Measurements from ENCODE around the gene HBQ1. TPM values are rescaled to one million over a fixed set of nuclear protein-coding genes. Genes with fewer than 3 reads are reported as not detected.

Gene HBQ1
- total RNA-seq, 1 experiment from 2014 or later, result 7.0 TPM

- no peak overlapping the region for H3K4me3 ChIP-seq (ENCODE audit: low read depth, low read length)
- H3K36me3 Mint-ChIP-seq (ENCODE audit: insufficient read depth, unreplicated experiment), result peaks cover 81% of the 10 kb centered on the region
- H3K4me3 Mint-ChIP-seq (ENCODE audit: unreplicated experiment), result no peak overlapping the region
- H3K4me1 Mint-ChIP-seq (ENCODE audit: low read depth, unreplicated experiment), result no peaks in the 10 kb centered on the region
- peaks cover 5% of the 10 kb centered on the region; the same call in 1 of the 2 replicates for H3K36me3 ChIP-seq (ENCODE audit: control insufficient read depth, insufficient read depth, low read length)
- no TSS peak for BruUV-seq (replicated peaks)
- no peak for DNase-seq
- no peaks in the 10 kb centered on the region for H3K27me3 Mint-ChIP-seq (ENCODE audit: insufficient read depth, unreplicated experiment)
- ChIA-PET CTCF (no interaction called here), POLR2A (no interaction called here)
- no peaks in the 10 kb centered on the region for H3K27me3 ChIP-seq (replicated peaks; ENCODE audit: control insufficient read depth, insufficient read depth, low read length)
- TF ChIP-seq CTCF (IDR thresholded peaks at IDR 0.05; ENCODE audit: insufficient read depth in 1 of 2, low read depth in 1 of 2, low read length in 1 of 2, severe bottlenecking in 1 of 2, unreplicated experiment in 1 of 2), result no peak
- H3K9me3 Mint-ChIP-seq (ENCODE audit: unreplicated experiment), result no peaks in the 10 kb centered on the region
- H3K27ac Mint-ChIP-seq (ENCODE audit: unreplicated experiment), result no peak overlapping the region
- no peaks in the 10 kb centered on the region for H3K9me3 ChIP-seq
- intact Hi-C loops (cut with micrococcal nuclease; ENCODE audit: unreplicated experiment), result no loop called here
- H3K4me1 ChIP-seq, result no peaks in the 10 kb centered on the region
Observed at GRCh38 chr16:187330-187729, 7.1 kb downstream of the HBQ1 start.

- H3K27ac Mint-ChIP-seq (ENCODE audit: unreplicated experiment), result no peak overlapping the region
- TF ChIP-seq CTCF (IDR thresholded peaks at IDR 0.05; ENCODE audit: insufficient read depth in 1 of 2, low read depth in 1 of 2, low read length in 1 of 2, severe bottlenecking in 1 of 2, unreplicated experiment in 1 of 2), result peak in 1 of 2 experiments; percentile 9
- H3K36me3 ChIP-seq (ENCODE audit: control insufficient read depth, insufficient read depth, low read length), result peaks cover 7% of the 10 kb centered on the region
- DNase-seq, result no peak
- no peaks in the 10 kb centered on the region for H3K9me3 ChIP-seq
- BruUV-seq (replicated peaks), result no TSS peak
- H3K27me3 Mint-ChIP-seq (ENCODE audit: insufficient read depth, unreplicated experiment), result no peaks in the 10 kb centered on the region
- H3K27me3 ChIP-seq (replicated peaks; ENCODE audit: control insufficient read depth, insufficient read depth, low read length), result no peaks in the 10 kb centered on the region
- H3K36me3 Mint-ChIP-seq (ENCODE audit: insufficient read depth, unreplicated experiment), result peaks cover 91% of the 10 kb centered on the region
- H3K4me1 ChIP-seq, result no peaks in the 10 kb centered on the region
- H3K4me1 Mint-ChIP-seq (ENCODE audit: low read depth, unreplicated experiment), result no peaks in the 10 kb centered on the region
- no peak overlapping the region for H3K4me3 Mint-ChIP-seq (ENCODE audit: unreplicated experiment)
- intact Hi-C loops (cut with micrococcal nuclease; ENCODE audit: unreplicated experiment), result no loop called here
- no peak overlapping the region for H3K4me3 ChIP-seq (ENCODE audit: low read depth, low read length)
- no peaks in the 10 kb centered on the region for H3K9me3 Mint-ChIP-seq (ENCODE audit: unreplicated experiment)
- ChIA-PET CTCF (interaction anchor here (1.0 kb wide), 1 partner anchor 8 kb away, joined by 3 read pairs; the partner anchor contains the start of gene HBQ1), POLR2A (no interaction called here)
Observed at GRCh38 chr16:188674-189073, 8.4 kb downstream of the HBQ1 start.

GRCh38 chr16:189604-190186, 9.4 kb downstream of the HBQ1 start:
- TF ChIP-seq CTCF (IDR thresholded peaks at IDR 0.05; ENCODE audit: insufficient read depth in 1 of 2, low read depth in 1 of 2, low read length in 1 of 2, severe bottlenecking in 1 of 2, unreplicated experiment in 1 of 2), result no peak
- no peaks in the 10 kb centered on the region for H3K9me3 ChIP-seq
- peaks cover 91% of the 10 kb centered on the region for H3K36me3 Mint-ChIP-seq (ENCODE audit: insufficient read depth, unreplicated experiment)
- no peak overlapping the region for H3K4me3 ChIP-seq (ENCODE audit: low read depth, low read length)
- no peaks in the 10 kb centered on the region for H3K27me3 ChIP-seq (replicated peaks; ENCODE audit: control insufficient read depth, insufficient read depth, low read length)
- POLR2A ChIA-PET, result no interaction called here
- DNase-seq, result no peak
- peaks cover 7% of the 10 kb centered on the region for H3K36me3 ChIP-seq (ENCODE audit: control insufficient read depth, insufficient read depth, low read length)
- CTCF ChIA-PET, result no interaction called here
- BruUV-seq (replicated peaks), result no TSS peak
- H3K27me3 Mint-ChIP-seq (ENCODE audit: insufficient read depth, unreplicated experiment), result no peaks in the 10 kb centered on the region
- no peaks in the 10 kb centered on the region for H3K4me1 Mint-ChIP-seq (ENCODE audit: low read depth, unreplicated experiment)
- intact Hi-C loops (cut with micrococcal nuclease; ENCODE audit: unreplicated experiment), result no loop called here
- no peak overlapping the region for H3K27ac Mint-ChIP-seq (ENCODE audit: unreplicated experiment)
- H3K4me1 ChIP-seq, result no peaks in the 10 kb centered on the region
- no peak overlapping the region for H3K4me3 Mint-ChIP-seq (ENCODE audit: unreplicated experiment)
- H3K9me3 Mint-ChIP-seq (ENCODE audit: unreplicated experiment), result no peaks in the 10 kb centered on the region

All from Caco-2 (cell line).